Activated CD4-positive, alpha-beta T cell treated with anti-CD3 and anti-CD28 coated beads, Interleukin-10, Interleukin-2, amounts not matched to agents 100 ng/mL and 50 ng/mL, durations not matched to agents 16 hours and 8 hours (primary cell): ENCODE results near the gene RD3L.
"Not testable (repeated sequence)": the region's sequence is repeated elsewhere in the genome, so short reads cannot be mapped to it uniquely, and the experiment has no call there.

ENCODE experiments used
- DNase-seq: peaks from one replicate; pipeline ENCODE4 v3.0.0-alpha.2; 2020

RD3L gene

DNA sequence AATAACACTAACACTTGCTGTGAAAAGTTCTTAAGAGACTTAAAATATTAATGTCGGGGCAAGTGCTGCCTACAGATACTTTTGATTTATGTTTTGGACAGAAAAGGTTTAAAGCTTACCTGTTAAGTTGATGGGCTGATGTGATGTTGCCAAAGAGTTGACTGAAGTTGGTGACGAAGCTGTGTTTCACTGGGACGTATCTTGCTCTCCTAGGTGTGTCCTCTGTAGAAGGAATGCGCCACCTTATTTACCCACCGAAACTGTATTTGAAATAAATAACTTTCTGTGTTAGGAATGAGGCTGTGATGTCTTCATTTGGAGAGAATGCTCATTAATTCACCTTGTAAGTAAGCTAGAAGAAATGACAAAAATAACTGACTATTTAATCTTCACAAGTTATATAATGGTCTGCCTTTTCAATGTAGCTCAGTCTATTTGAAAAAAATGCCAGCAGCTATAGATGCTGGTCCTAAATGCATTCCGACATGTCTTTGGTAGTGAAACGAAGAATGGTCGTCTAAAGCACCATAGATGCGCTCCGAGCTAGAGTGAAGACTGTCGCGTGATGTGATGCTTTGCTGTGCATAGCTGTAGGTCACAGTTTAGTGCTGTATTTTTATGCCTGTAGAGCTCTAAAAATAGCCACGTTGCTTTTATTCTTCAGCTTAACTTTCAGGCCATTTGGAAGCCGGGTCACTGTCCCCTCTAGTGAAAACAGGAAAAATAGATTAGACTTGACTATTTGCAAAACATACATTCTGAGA lies at the start of gene RD3L:
RD3L (minus strand) TSS at position 557 of the 764 bp plus-strand sequence. CDS start 834 bp downstream, outside the sequence.
- DNase-seq: no peak

DNA sequence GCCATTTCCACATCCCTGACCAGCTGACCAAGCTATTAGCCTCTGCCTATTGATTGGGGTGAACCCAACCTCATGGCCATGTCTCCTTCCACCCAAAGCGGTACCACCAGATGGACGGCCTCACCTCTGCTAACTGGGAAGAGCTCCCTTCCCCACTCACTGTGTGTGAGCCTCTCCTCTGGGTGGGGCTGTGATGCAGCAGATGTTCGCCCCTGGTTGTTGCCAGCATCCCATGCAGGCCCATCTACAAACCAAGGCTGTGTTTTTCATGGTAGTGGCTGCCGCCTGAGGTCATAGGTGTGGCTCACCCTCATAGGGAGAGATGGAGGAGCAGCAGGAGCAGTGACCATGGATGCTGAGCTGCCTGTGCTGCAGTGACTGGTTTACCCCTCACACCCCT lies 47.6 kb upstream of the RD3L start:
- no peak for DNase-seq

DNA sequence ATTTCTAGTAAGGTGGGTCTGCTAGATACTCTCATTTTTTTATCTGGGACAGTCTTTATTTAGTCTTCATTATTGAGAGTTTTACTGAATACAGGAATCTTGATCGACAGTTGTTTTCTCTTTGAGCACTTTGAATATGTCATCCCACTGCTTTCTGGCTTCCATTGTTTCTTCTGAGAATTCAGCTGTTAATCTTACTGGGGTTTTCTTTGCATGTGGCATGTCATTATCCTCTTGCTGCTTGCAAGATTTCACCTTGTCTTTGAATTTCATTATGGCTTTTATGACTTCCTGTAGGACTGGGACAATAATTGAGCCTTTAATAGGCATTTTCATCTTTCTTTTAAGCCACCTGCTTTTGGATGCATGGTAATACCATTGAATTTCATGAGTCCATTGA lies 46.7 kb upstream of the RD3L start:
- DNase-seq: no peak

DNA sequence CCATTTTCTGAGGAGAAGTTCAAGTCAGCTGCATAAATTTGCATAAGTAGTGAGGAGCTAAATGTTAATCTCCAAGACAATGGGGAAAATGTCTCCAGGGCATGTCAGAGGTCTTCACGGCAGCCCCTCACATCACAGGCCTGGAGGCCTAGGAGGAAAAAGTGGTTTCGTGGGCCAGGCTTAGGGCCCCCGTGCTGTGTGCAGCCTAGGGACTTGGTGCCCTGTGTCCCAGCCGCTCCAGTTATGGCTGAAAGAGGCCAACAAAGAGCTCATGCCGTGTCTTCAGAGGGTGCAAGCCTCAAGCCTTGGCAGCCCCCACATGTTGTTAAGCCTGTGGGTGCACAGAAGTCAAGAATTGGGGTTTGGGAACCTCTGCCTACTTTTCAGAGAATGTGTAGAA lies 41.9 kb upstream of the RD3L start:
- DNase-seq: no peak

DNA sequence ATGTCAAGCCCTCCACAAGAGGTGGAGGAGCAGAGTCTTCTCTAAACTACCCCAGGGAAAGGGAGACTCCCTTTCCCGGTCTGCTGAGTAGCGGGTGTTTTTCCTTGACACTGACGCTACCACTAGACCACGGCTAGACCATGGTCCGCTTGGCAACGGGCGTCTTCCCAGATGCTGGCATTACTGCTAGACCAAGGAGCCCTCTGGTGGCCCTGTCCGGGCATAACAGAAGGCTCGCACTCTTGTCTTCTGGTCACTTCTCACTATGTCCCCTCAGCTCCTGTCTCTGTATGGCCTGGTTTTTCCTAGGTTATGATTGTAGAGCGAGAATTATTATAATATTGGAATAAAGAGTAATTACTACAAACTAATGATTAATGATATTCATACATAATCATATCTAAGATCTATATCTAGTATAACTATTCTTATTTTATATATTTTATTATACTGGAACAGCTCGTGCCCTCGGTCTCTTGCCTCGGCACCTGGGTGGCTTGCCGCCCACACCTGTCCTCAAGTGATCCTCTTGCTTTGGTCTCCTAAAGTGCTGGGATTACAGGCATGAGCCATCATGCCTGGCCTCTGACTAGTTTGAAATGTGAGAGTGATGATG lies 38.4 kb upstream of the RD3L start:
- not testable (repeated sequence) for DNase-seq

DNA sequence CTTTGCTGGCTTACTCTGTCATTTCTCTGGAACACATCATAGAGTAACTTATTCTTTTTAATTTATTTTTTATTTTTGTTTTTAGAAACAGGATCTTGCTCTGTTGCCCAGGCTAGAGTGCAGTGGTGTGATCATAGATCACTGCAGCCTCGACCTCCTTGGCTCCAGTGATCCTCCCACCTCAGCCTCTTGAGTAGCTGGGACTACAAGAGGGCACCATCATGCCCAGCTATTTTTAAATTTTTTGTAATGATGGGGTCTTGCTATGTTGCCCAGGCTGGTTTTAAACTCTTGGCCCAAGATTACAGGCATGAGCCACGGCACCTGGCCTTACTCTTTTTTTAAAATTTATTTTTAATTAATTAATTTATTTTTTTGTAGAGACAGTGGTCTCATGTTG lies 32.2 kb upstream of the RD3L start:
- DNase-seq: no peak

DNA sequence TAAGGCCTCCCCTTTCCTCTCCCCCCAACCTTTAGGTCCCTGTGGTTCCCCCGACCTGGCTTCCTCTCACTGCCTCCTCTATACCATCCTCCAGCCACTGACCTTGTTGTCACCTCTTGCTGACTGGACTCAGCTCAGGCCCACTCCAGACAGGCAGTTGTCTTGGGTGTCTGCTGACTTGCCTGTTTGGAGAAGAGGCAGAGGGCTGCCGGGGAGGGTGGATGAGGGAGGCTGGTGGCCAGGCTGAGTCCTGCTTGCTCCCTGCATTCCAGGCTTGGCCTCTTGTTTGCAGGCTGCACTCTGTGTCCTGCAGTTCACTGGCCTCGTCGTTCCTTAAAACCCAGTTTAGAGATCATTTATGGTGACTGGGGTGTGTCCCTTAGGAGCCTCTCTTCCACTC lies 31.0 kb upstream of the RD3L start:
- no peak for DNase-seq

DNA sequence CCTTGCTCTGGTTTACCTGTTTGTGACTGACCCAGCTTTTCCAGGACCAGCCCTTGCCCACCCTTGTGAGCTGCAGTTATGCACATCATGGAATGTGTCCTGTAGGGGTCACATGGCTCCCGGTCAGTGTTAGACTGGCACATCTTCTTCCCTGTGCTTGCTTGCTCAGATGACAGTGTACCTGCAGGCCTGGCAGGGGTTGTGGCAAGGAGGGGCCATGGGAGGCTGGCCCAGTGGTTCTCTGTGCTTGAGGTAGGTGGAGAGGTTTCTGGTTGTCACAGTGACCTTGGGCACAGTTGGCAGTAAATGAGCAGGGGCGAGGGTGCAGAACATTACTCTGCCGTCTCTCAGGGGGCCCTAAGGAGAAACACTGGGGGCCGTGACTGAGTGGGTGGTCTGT lies 27.6 kb upstream of the RD3L start:
- no peak for DNase-seq

DNA sequence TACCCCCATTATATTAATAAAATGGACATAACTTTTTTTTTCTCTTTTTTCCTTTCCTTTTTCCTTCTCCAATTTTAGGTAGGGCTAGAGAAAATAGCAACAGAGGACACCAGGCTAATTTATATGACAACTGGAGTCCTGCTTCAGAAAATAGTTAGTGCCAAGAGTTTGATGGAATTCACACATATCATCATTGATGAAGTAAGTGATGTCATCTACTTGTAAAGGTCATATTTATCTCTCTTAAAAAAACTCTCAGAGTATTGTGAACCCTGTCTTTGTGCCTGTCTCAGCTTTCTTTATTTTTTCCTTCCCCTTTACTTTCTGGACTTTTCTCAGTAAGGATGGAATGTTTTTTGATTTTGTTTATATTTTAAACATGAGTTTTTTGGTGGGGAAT lies 24.3 kb upstream of the RD3L start:
- DNase-seq: no peak

DNA sequence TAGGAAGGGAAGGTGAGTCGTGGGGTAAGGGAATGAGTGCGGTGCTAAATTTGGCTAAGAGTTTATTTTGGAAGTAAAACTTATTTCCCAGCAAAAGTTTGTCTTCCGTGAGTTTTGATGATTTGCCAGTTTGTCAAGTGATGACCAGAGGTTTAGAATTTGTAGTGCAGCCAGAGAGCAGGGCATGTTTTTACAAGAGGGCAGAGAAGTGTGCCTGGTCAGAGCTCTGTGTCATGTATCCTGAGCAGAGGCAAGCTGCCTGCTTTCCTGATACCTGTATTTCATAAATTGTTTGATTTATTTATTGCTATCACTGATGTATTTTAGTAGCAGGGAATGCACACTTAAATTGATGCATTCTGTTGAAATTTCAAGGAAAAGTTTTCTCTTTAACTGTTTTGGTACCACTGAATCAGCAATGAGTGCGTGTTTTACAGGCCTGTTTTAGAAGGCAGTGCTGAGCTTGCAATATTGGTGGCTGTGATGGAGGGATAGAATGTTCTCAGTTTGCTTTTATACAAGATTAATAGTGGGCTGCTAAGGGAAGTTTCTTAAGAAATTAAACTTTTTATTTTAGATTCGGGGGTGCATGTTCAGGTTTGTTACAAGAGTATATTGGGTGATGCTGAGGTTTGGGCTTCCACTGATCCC lies 19.7 kb upstream of the RD3L start:
- DNase-seq: no peak

DNA sequence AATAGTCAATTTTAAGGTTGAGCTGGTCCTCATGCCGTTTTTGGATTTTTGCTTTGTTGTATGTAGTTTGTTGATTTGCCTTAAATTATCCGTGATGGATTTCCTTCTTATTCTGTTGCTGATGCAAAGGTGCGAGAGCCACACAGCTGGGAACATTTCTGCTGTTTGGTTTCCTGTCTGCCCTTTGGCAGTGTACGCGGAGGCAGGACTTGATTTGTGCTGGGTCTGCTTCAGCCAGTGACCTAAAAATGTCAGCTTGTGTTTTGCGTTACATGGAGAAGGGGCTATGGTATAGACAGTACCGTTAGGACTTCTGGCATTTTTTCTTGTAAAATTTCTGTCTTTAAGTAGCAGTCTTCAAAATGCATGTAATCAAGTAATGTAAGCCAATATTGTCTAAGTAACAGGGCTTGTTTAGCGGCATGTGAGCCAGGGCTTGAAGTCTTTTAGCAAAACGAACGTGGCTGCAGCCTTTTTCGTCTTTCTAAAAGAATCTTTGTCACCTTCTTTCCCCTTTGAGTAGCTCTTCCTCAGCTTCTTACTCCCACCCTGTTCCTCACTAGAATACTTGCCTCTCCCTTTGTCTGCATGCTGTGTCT lies 18.2 kb upstream of the RD3L start:
- DNase-seq: no peak

DNA sequence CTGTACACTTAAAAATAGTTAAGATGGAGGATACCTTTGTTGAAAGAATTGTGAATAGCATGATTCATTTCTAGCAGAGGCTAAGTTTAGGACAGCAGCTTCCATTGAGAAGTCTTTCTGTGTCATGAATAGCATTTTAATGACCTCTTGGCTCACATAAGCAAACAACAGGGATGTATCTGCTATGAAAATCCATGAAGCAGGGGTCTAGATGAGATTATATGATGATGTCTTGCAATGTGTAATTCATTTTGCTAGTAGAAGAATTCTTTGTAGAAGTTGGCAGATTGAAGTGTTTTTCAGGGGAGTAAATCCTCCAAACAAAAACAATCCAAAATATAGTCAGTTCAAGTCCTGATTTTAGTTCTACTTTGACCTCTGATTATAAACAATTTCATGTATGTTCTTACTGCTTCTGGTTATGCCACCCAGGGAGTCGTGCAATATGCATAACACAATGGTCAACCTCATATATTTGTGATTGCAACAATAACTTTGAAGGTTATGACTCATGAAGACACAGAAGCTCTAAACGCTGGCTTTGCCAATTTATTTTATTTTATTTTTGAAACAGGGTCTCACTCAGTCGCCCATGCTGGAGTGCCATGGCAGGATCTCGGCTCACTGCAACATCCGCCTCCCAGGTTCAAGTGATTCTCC lies 6.9 kb upstream of the RD3L start:
- no peak for DNase-seq

DNA sequence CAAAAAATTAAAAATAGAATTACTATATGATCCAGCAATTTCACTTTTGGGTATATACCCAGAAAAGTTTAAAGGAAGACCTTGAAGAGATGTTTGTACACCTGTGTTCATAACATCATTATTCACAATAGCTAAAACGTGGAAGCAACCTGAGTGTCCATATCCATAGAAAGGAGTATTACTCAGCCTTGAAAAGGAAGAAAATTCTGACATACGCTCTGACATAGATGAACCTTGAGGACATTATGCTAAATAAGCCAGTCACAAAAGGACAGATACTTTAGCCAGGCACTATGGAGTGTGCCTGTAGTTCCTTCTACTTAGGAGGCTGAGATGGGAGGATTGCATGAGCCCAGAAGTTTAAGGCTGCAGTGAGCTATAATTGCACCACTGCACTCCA lies 6.1 kb upstream of the RD3L start:
- DNase-seq: no peak

DNA sequence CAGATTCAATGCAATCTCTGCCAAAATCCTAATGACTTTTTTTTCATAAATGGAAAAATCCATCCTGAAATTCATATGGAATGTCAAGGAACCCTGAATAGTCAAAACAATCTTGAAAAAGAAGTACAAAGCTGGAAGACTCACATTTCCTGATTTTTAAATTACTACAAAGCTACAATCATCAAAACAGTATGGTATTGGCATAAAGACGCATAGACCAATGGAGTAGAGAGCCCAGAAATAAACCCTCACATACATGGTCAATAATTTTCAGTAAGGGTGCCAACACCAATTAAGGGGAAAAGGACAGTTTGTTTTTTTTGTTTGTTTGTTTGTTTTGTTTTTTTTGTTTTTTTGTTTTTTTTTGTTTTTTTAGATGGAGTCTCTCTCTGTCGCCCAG lies 4.6 kb upstream of the RD3L start:
- DNase-seq: no peak

DNA sequence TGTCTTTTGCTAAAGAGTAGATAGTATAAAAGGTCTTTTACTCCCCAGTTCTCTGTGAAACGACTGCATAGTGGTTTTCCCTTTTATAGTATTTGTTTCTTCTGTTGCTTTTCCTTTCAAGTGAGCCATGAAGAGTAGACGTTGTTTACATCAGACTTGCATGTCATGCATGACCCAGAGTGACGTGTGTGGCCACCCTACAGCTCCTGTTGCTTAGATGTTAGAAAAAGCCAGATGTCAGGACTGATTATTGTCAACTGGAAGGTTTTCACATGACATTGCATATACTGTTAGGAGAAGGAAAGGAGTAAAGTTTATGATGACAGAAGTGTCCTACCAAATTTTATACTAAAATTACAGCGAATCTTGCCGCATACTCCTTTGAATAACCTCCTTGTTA lies 1.3 kb upstream of the RD3L start:
- DNase-seq: no peak

DNA sequence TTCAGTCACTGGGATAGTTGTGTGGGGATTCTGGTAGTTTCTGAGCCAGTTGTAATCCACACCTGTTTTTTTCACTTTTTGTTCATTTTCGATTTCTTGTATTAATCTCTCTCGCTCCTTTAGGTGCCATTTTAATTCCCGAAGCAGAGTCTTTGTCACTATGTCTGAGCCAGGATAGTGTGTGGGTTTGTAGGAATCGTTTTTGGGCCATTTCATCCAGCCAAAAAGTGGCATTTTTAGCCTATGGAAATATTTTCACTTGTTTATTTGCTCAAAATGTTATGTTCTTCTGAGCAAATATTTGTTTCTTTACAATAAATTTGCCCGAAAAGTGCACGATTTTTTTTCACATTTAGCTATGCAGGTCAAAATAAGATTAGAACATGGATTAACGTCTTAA lies 867 bp downstream of the RD3L start:
- no peak for DNase-seq

DNA sequence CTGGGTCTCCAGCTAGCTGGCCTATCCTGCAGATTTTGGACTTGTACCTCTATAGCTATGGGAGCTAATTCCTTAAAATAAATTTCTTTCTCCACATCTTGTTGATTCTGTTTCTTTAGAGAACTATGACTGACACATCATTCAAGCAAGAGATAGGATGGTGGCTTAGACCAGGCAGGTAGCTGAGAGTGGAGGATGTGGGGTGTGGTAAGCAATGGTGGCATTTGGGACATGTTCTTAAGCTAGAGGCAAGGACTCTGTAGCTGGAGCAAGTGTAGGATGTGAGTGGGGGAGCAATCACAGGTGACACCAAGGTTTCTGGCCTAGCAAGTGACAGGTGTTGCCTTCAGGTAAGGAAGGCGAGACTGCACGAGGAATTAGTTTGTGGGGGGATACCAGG lies 7.2 kb downstream of the RD3L start:
- no peak for DNase-seq

DNA sequence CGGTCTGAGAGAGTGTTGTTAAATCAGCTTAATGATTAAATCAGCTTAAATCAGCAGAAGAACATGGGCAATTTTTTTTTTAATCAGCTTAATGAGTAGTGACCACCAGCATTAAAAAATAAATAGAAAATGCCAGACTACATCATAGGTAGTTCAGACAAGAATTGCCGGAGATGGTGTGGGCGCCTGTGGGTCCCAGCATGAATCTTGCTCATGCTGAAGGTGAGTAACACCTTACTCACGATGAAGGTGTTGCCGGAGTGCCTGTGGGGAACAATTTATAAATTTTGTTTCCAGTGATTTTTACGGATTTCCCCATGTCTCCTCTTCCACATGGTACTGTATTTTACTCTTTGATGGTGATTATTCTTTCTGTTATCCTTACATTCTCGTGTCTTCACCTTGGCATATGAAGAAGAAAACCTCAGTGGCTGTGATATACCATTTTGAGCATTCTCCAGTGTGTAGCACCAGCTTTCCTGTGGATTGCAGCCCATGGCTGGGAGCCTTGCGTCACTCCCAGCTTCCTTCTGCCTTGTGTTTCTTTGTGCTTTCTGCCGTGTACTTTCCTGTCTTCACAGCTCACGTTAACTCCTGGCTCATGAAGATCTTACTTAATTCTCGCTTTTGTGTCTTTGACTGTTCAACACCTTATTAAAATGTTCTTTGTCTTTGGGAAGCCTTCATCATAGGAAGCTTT lies 9.4 kb downstream of the RD3L start:
- DNase-seq: no peak

DNA sequence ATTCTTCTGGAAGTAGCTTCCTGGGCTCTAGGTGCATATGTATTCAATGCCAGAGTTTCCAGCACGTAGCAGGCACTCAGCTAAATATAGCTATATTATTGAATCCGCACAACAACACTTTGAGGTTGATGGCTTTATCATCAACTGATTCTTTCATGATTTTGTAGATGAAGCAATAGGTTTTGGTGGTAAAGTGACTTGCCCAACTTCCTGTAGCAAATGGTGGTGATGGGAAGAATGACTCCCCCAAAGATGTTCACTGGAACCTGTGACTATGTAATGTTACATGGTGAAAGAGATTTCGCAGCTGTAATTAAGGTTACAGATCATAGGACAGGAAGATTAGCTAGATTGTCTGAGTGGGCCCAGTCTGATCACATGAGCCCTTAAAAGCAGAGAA lies 10.9 kb downstream of the RD3L start:
- DNase-seq: peak; percentile 24

DNA sequence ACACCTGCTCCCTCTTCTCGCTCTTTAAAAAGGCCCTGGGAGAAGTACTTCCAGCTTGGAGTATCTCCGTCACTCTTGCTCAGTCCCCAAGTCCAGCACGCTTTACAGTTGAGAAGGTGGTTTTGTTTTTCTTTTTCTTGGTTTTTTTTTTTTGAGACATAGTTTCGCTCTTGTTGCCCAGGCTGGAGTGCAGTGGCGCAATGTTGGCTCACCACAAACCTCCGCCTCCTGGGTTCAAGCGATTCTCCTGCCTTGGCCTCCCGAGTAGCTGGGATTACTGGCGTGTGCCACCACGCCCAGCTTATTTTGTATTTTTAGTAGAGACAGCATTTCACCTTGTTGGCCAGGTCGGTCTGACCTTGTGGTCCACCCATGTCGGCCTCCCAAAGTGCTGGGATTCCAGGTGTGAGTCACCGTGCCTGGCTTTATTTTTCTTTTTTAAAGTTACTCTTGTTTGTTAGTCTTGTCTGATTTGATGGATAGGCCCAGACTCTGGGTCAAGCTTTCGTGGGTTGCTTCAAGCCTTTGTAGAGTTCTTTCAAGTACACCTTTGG lies 12.2 kb downstream of the RD3L start:
- no peak for DNase-seq

DNA sequence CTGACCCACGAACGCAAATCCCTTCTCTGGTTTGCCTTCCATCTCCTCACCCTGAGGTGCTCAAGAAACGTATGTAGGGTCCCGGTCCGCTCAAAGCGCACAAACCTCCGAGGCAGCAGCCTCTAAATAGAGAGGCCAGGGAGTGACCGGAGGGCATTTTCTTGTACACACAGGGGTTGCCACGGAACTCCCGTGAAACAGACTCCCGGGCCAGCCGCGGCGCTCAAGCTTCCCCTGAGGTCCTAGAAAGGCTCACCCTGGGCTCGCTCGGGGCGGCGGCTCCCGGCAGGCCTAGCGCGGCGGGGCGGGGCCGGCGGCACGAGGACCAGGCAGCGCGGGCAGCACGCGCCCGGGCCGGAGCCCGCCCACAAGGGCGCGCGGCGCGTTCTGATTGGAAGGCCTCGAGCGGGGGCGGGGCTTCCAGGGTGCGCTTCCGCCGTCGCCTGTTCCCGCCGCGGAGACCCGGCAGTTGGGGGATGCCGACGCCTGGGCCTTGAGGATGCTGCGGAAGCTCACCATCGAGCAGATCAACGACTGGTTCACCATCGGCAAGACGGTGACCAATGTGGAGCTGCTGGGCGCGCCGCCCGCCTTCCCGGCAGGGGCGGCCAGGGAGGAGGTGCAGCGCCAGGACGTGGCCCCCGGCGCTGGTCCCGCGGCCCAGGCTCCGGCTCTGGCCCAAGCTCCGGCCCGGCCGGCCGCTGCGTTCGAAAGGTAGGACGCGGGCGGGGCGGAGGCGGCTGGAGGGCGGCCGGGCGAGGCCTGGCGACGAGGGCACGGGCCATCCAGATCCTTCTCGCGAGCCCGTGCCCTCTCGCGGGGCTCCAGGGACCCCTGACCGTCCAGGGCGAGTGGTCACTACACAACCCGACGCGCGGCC lies 14.1 kb downstream of the RD3L start, which contains the start of gene TDRD9:
TDRD9 (plus strand) TSS at position 446 of the 880 bp plus-strand sequence; CDS start at position 500, 54 bp downstream.
- DNase-seq: peak; percentile 12
